ENCODE measurements around the gene MRPL36. TPM values are rescaled to one million over a fixed set of nuclear protein-coding genes. Genes with fewer than 3 reads are reported as not detected.
A peak's percentile ranks its signal among the peaks of the same experiment; 100 is the strongest.

Gene MRPL36
- total RNA-seq, 1 experiment from 2014 or later = 83.8 TPM

DNA sequence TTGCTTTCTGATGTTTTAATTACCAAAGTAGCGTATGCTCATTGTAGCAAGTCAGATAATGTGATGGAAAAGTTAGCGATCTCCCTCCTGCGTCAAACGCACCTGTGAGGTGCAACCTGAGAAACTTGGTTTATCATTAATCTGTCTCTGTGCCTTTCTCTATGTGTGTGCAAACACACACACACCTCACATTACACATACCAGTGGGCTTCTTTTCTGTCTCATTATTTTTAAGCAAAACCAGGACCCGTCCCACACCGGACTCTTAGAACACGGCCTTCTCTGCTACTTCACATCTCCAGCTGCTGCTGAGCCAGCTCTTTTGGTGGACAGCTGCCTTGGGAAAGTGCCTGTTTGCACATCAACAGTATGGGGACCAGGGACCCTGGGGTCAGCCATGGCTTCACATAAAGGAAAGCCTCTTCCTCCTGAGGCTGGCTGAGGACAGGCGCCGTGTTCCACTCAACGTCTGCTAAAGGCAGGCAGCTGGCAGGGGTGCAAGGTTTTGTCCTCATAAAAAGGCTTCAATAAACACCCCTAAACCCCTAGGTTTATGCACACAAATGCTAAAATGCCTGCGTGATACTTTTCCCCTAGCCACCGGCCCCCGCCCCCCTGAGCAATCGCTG is 44.2 kb downstream of the MRPL36 start:
- Histone ChIP-seq H3K36me3 (replicated peaks; ENCODE audit: control insufficient read depth, insufficient read depth, low read length) (no peaks in the 10 kb centered on the region), H3K4me3 (ENCODE audit: insufficient read depth, low read depth, low read length) (no peak overlapping the region), H3K27me3 (ENCODE audit: control insufficient read depth, insufficient read depth, low read length) (no peaks in the 10 kb centered on the region)
- peak; percentile 55 for DNase-seq

DNA sequence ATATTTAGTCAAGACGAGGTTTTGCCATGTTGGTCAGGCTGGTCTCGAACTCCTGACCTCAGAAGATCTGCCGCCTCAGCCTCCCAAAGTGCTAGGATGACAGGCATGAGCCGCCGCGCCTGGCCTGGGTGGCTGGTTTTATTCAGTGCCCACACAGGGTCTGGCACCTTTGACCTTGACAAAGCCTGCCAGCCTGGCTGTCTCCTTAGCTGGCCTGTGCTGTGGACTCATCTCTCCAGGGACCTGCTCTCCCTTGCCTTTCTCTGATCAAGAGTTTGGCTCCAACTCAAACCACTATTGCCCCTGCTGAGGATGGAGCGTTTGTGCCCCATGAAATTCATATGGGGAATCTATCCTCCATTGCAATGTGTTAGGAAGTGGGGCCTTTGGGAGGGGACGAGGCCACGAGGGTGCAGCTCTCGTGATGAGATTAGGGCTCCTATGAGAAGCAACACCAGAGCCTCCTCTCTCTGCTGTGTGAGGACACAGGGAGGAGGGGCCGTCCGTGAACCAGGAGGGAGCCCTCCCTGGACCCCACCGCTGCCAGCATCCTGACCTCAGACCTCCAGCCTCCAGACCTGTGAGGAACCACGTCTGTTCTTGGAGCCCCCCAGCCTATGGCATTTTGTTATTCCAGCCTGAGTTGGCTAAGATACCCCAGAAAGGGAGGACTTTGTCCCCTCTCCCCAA is 45.0 kb downstream of the MRPL36 start:
- DNase-seq = peak; percentile 27
- Histone ChIP-seq H3K36me3 (replicated peaks; ENCODE audit: control insufficient read depth, insufficient read depth, low read length) (no peaks in the 10 kb centered on the region), H3K27me3 (ENCODE audit: control insufficient read depth, insufficient read depth, low read length) (no peaks in the 10 kb centered on the region), H3K4me3 (ENCODE audit: insufficient read depth, low read depth, low read length) (no peak overlapping the region)

DNA sequence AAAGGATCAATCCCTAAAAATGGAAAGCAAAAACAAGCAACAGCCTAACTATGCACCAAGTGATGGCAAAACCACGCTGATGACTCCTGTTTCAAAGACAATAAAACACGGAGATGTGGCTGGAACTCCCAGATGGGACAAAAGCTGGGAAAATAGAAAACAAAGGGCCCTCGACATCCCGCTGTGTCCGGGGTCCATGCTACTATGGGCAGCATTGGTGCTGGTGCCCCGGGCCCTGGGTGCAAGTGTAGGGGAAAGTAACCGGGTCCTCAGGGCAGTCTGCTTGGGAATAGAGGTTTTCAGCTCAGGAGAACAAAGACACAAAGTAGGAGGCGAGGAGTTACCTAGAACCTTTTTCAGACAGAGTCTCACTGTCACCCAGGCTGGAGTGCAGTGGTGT is 46.1 kb downstream of the MRPL36 start:
- H3K36me3 ChIP-seq (replicated peaks; ENCODE audit: control insufficient read depth, insufficient read depth, low read length) = no peaks in the 10 kb centered on the region
- no peak overlapping the region for H3K4me3 ChIP-seq (ENCODE audit: insufficient read depth, low read depth, low read length)
- H3K27me3 ChIP-seq (ENCODE audit: control insufficient read depth, insufficient read depth, low read length) = no peaks in the 10 kb centered on the region
- peak; percentile 34 for DNase-seq

DNA sequence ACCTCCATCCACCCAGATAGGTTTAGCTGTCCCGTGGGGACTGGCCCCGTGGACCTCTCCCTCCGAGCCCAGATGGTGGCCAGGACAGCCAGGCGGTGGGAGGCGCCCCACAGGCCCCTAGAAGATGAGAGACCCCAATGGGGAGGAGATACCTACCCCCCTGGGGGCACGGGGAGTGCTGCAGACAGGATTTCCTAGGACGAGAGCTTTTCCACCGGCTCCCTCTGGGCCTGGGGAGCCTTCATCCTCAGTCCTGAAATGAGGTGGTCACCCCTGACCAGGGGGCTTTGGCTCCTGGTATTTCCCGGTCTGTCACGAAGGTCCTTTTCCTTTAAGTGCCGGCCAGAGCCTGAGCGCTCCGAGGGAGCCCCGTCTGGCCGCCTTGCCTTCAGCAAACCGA is 46.8 kb downstream of the MRPL36 start:
- Histone ChIP-seq H3K4me3 (ENCODE audit: insufficient read depth, low read depth, low read length) (no peak overlapping the region), H3K36me3 (replicated peaks; ENCODE audit: control insufficient read depth, insufficient read depth, low read length) (no peaks in the 10 kb centered on the region), H3K27me3 (ENCODE audit: control insufficient read depth, insufficient read depth, low read length) (no peaks in the 10 kb centered on the region)
- peak; percentile 56 for DNase-seq

DNA sequence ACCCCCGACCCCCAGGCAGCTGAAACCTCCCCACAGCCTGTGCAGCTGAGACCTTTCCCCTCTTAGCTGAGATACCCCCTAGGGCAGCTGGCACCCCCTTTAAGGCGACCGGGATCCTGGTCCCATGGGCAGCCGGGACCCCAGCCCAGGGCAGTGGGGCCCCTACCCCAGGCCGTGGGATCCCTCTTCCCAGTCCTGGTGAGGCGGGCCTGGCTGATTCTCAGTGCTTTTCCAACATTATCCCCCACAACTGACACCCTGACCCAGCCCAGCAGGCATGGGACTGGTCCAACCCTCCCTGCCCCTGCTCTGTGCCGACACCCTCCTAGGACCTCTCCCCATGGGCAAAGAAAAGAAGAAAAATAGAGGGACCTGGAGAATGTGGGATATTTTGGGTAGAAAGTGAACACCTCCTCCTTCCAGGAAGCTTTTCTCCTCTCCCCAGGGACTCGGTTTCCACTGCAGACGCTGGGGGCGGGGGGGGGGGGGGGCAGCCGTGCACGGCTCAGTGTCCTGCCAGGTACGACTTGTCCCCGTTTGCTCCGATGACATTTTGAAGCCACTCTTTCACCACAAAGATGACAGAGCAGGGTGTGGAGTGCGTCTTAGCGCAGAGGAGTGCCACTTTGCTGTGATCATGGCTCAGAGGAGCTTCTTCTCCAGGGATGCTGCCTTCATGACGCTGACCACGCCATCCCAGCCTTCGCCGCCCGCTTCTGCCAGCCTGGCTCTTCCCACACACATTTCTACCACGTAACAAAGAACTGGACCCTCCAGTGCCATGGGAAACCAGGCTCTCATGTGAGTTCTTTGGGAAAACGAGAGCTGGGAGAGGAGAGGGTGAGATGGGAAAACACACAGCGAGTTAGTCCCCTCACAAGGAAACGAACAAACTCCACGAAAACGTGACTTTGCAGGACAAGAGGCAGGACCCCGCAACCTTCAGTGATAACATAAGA is 47.5 kb downstream of the MRPL36 start:
- DNase-seq = peak; percentile 53
- H3K36me3 ChIP-seq (replicated peaks; ENCODE audit: control insufficient read depth, insufficient read depth, low read length) = no peaks in the 10 kb centered on the region
- H3K4me3 ChIP-seq (ENCODE audit: insufficient read depth, low read depth, low read length) = no peak overlapping the region
- no peaks in the 10 kb centered on the region for H3K27me3 ChIP-seq (ENCODE audit: control insufficient read depth, insufficient read depth, low read length)

GRCh38 chr5:1751026-1751863 is 48.4 kb downstream of the MRPL36 start:
- DNase-seq = peak; percentile 83
- Histone ChIP-seq H3K27me3 (ENCODE audit: control insufficient read depth, insufficient read depth, low read length) (no peaks in the 10 kb centered on the region), H3K4me3 (ENCODE audit: insufficient read depth, low read depth, low read length) (no peak overlapping the region), H3K36me3 (replicated peaks; ENCODE audit: control insufficient read depth, insufficient read depth, low read length) (no peaks in the 10 kb centered on the region)

DNA sequence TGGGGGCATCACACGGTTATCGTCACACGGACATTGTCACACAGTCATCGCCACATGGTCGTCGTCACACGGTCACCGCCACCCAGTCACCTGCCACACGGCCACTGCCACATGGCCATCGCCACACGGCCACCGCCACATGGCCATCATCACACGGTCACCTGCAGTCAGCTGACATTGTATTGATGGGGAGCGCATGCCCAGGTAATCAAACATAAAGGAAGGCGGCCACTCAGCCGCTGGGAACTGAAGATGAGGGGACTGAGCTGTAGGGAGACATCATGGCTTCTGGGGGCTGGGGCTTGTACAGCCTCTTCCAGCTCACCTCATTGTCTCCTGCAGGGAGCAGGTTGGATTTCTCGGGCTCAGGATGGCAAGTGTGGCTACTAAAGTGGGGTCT is 49.2 kb downstream of the MRPL36 start:
- no peak overlapping the region for H3K4me3 ChIP-seq (ENCODE audit: insufficient read depth, low read depth, low read length)
- H3K36me3 ChIP-seq (replicated peaks; ENCODE audit: control insufficient read depth, insufficient read depth, low read length) = no peaks in the 10 kb centered on the region
- peak; percentile 33 for DNase-seq
- no peaks in the 10 kb centered on the region for H3K27me3 ChIP-seq (ENCODE audit: control insufficient read depth, insufficient read depth, low read length)

DNA sequence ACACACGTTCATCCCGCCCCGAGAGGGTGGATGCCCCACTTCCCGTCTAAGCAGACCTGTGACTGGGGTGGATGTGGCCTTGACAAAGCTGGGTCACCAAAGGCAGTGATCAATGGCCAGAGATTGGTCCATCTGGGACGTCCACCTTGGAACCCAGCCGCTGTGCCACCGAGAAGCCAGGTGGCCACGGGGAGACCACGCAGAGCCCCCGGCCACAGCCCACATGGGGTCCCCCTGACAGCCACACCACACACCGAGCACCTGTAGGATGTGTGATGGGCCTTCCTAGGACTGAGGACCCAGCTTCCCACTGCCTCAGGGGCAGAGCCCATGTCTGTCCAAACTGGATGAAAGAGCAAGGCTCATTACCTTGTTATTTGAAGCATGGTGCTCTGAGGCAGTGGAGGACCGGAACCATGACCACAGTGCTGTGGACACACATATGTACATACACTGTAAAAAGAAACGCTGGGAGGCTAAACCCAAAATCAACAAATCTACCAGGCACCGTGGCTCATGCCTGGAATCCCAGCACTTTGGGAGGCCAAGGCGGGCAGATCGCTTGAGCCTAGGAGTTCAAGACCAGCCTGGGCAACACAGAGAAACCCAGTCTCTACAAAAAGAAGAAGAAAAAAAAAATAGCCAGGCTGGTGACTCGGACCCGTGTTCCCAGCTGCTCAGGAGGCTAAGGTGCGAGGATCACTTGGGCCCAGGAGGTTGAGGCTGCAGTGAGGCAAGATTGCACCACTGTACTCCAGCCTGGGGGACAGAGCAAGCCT is 50.1 kb downstream of the MRPL36 start:
- no peak for DNase-seq
- H3K27me3 ChIP-seq (ENCODE audit: control insufficient read depth, insufficient read depth, low read length) = no peaks in the 10 kb centered on the region
- no peak overlapping the region for H3K4me3 ChIP-seq (ENCODE audit: insufficient read depth, low read depth, low read length)
- H3K36me3 ChIP-seq (replicated peaks; ENCODE audit: control insufficient read depth, insufficient read depth, low read length) = no peaks in the 10 kb centered on the region

DNA sequence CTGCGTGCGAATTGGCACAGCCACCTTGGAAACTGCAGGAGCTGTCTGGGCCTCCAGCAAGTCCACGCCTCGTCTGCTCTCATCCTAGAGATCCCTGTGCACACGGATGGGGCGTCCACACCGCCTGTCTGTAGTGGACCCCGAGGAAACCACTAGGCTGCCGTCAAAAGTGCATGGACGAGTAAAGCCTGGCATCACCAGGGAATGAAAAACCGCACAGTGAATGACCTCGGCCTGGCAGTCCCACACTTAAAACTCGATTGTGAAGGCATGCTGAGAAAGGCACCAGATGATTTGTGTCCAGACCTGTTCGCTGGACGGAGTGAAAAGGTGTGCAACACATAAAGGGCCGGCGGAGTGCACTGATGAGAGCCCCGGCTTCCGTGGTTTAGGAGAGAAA is 50.8 kb downstream of the MRPL36 start:
- no peak for DNase-seq
- Histone ChIP-seq H3K36me3 (replicated peaks; ENCODE audit: control insufficient read depth, insufficient read depth, low read length) (no peaks in the 10 kb centered on the region), H3K4me3 (ENCODE audit: insufficient read depth, low read depth, low read length) (no peak overlapping the region), H3K27me3 (ENCODE audit: control insufficient read depth, insufficient read depth, low read length) (no peaks in the 10 kb centered on the region)

Other genes starting within 250 kb of the MRPL36 start
- 35.2 and 51.9 TPM in 2 replicates for gene NDUFS6, start 1.6 kb upstream of the MRPL36 start, total RNA-seq (2014; rRNA removed; shearing (Covaris generic))
- gene IRX4, start 83.1 kb upstream of the MRPL36 start, total RNA-seq (2014; rRNA removed; shearing (Covaris generic)) = 15.4 and 17.9 TPM in 2 replicates

All from H7 (cell line).